ENCODE data around the gene SNCB.
A peak's percentile ranks its signal among the peaks of the same experiment; 100 is the strongest.
"Not testable (repeated sequence)": the region's sequence is repeated elsewhere in the genome, so short reads cannot be mapped to it uniquely, and the experiment has no call there.

The SNCB gene

DNA sequence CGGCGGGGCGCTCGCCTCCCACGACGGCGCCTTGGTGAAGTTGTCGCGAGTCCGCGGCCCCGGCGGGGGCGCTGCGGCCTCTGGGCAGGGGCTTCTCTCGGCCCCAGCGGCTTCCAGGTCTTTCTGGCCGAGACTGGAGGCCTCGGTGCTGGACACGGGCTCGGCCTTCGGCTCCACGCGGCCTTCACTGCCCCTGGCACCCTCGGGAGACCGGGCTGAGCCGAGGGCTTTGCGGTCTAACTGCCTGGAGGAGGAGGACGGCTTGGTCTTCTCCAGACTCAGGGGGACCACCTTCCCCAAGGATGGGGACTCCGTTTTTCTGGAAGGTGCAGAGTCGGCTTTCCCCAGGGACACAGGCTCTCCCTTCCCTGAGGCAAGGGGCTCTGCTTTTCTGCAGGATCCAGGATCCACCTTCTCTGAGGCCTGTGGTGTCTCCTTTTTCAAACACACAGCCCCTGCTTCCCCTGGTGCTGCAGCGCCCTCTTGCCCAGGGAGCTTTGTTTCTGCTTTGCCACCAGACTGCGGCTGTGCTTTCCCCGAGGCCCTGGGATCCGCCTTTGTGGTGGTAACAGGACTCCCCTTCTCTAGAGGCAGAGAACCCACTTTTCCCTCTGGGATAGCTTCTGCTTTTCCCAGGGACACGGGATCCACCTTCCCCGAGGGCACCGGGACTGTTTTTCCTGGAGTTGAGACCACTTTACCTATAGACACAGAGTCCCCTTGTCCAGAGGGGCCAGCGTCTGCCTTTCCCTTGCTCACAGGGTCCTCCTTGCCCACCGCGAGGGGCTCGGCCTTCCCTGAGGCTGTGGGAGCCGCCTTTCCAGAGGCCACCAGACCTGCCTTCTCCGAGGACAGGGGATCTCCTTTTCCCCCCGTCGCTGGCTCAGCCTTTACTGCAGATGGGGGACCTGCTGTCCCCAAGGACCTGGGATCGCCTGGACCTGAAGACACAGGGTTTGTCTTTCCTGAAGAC lies 32.6 kb downstream of the SNCB start:
- DNase-seq, result peak; percentile 16
- ATAC-seq, result no peak

DNA sequence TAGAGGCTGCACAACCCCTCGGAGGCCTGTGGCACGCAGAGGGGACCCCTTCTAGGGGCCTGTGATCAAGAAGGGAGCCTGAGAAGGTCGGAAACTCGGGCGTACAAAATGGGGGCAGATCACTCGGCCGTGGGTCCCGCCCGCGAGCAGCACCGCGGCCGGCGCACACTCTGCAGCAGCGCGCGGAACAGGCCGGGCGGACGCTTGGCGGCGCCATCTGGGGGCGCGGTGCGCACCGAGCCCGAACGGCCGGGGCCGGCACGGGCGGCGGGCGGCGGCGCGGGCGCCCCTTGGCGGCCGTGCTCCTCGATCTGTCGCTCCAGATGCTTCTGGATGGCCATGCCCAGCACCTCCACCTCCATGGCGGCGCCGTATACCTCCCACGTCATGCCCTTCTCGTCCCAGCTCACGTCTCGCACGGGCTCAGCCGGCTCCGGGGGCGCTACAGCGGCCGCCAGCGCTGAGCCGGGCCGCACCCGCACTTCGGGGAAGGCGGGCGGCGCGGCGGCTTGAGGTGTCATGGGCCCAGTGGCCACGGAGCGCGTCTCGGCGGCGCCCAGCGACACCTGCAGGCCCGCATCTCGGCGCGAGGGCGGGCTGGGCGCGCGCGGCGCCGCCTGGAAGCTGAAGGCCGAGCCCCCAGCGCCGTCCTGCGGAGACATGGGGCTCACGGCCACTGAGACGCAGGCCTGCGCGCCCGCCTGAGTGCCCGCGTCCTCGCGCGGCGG lies 33.5 kb downstream of the SNCB start:
- peak; percentile 77 for DNase-seq
- peak; percentile 85 for ATAC-seq

DNA sequence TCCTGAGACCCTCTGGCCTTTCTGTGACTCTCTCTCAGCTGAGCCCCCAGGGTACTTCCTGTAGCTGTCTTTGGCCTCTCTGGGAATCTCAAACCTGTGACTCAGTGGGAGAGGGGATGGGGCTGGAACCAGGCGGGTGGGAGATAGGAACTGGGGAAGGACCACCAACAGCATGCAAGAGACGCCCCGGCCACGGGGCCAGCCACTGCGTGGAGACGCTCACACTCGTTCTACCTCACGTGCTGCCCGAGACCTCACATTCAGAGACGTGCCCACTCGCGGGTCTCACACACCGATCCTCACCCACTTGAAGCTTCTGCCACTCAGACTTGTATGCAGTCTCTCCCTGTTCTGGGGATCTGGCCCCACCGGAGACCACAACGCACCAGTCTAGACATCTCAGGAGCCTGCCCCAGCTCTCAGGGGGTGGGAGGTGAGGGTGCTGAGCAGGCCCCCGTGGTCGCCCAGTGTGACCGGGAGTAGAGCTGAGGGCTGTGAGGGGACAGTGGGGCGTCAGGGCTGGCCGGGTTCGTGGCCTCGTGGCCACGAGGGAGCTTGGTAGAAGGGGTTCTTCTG lies 34.2 kb downstream of the SNCB start:
- ATAC-seq (no peak), DNase-seq (no peak)

DNA sequence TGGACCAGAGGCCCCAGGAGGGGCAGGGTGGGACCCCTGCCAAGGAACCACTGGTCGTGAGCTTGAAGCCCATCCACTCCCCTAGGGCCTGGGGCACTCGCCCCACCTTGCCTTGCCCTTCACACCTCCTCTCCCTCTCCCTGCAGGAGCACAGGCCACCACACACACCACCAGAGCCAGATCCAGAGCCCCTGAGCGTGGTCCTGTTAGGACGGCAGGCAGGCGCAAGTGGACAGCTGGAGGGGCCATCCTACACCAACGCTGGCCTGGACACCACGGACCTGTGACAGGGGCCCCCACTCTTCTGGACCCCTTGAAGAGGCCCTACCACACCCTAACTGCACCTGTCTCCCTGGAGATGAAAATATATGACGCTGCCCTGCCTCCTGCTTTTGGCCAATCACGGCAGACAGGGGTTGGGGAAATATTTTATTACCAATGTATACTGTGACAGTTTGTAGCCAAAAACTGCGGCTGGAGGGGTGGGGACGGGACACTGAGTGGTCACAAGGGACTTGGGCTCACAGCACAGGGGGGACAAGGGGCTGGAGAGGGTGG lies 34.9 kb downstream of the SNCB start:
- DNase-seq, result no peak
- no peak for ATAC-seq

DNA sequence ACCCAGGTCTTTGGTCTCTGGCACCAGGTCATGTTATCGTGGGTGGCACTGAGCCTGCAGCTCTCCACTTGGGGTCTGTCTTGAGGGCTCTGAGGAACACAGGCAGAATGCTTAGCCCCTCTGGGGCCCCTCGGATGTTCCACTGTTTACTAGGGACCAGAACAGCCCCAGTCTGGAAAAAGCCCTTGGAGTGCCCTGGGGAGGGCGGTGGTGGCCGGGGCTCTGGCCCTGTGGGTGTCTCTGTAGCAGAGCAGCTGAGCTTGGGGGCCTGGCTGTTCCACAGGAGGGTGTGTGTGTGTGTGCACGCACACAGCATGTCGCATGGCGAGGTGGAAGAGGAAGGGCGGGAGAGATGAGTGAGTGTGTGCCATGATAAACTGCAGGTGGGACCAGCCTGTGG lies 35.8 kb downstream of the SNCB start:
- ATAC-seq, result no peak
- DNase-seq, result no peak

DNA sequence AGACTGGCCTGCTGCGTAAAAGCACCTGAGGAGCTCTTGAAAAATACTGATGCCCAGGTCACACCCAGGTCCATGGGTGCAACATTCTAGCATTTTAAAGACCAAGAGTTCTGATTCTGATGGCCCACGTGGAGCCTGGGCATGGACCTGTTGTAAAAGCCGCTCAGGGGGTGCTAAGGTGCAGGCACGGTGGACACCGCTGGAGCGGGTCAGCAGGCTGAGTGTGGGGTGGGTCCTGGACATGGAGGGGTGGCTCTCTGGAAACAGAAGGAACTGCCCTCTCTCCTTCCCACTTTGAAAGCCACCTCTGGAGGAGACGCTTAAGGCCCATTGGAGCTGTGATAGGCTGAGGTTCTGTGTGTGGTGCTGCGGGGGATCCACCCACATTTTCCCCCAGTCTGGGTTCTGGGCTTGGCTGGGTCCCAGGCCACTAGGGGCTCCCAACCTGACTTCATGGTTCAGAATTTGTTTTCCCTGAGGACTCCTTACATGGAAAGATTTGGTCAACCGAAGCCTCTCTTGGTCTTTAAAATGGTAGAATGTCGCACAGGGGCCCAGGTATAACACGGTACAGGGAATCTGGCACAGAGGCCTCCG lies 37.0 kb downstream of the SNCB start:
- ATAC-seq, result no peak
- DNase-seq, result no peak

DNA sequence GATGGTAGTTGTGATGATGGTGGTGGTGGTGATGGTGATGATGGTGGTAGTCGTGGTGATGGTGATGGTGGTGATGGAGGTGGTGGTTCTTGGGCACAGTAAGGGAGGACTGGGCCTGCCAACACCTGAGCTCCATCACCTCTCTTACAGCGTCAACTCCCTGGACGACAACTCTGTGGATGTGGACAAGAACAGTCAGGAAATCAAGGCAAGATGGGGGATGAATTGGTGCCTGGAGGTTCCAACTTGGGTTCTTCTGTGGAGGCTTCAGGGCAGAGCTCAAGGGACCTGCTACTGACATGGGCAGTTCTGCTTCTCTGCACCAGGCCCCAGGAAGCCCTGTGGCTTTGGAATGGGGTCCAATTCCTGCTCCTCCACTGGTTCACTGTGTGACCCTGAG lies 37.8 kb downstream of the SNCB start:
- no peak for DNase-seq
- no peak for ATAC-seq

DNA sequence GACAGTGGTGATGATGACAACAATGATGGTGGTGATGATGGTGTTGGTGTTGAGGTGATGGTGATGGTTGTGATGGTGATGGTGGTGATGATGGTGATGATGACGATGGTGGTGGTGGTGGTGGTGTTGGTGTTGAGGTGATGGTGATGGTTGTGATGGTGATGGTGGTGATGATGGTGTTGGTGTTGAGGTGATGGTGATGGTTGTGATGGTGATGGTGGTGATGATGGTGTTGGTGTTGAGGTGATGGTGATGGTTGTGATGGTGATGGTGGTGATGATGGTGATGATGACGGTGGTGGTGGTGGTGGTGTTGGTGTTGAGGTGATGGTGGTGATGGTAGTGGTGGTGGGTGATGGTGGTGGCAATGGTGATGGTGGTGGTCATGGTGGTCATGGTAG lies 38.7 kb downstream of the SNCB start:
- DNase-seq, ATAC-seq: not testable (repeated sequence)

DNA sequence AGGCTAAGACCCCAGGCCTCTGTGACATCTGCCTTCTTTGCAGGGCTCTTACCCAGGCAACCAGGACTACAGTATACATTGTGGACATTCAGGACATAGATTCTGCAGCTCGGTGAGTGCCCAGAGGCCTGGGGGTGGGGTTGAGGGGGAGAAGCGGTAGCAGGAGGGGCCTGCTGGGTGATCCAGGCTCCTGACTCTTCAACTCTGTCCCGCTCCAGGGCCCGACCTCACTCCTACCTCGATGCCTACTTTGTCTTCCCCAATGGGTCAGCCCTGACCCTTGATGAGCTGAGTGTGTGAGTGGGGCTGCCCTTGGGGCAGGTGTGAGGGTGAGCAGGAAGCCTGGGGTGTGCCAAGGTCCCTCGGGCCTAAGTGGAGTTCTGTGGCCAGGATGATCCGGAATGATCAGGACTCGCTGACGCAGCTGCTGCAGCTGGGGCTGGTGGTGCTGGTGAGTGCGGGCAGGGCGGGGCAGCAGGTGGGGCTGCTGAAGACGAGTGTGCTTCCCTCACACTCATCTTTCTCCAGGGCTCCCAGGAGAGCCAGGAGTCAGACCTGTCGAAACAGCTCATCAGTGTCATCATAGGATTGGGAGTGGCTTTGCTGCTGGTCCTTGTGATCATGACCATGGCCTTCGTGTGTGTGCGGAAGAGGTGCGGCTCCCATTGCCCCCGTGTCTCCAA lies 40.2 kb downstream of the SNCB start:
- DNase-seq (no peak), ATAC-seq (no peak)

DNA sequence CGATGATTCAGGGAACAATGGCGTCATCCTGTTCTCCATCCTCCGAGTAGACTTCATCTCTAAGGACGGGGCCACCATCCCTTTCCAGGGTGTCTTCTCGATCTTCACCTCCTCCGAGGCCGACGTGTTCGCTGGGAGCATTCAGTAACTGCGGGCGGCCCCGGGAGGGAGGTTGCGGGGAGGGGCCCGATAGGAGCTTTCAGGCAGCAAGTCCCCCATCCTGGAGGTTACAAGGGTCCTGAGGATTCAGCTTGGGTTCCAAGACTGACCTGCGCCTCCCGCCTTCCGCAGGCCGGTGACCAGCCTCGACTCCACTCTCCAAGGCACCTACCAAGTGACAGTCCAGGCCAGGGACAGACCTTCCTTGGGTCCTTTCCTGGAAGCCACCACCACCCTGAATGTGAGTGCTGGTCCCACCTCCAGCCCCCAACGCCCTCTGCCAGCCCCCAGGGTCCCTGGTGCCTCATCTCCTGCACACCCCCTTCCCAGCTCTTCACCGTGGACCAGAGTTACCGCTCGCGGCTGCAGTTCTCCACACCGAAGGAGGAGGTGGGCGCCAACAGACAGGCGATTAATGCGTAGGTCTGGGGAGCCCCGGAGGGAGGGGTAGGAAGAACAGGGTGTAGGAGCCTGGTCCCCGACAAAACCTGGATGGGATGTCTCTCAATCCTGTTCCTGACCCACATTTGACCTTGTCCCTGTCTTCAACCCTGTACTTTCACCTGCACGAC lies 41.1 kb downstream of the SNCB start:
- DNase-seq, result no peak
- no peak for ATAC-seq

DNA sequence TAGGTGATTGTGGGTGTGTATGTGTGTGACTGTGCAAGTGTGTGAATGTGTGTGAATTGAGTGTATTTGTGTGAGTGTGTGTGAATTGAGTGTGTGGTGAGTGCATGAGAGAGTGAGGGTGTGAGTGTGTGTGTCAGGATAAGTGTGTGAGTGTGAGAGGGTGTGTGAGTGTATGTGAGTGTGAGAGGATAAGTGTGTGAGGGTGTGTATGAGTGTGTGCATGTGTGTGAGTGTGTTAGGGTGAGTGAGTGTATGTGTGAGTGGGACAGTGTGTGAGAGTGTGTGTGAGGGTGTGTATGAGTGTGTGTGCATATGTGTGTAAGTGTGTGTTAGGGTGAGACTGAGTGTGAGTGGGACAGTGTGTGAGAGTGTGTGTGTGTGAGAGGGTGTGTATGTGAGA lies 42.0 kb downstream of the SNCB start:
- ATAC-seq, result no peak
- DNase-seq, result no peak

DNA sequence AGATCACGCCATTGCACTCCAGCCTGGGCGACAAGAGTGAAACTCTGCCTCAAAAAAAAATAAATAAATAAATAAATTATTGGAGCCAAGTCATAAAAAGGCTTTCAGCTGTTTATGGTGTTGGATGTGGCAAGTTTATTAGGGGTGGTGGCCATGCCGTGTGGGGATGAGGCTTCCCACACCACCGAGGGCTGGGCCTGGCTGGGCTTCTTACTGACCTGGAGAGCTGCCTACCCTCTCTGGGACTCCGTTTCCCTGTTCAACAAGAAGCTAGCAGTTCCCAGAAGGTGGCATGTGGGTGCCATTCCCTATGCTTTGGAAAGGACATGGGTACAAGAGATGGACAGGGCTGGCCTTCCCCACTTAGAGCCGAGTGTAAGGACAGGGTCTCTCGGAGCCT lies 42.9 kb downstream of the SNCB start:
- no peak for DNase-seq
- no peak for ATAC-seq

DNA sequence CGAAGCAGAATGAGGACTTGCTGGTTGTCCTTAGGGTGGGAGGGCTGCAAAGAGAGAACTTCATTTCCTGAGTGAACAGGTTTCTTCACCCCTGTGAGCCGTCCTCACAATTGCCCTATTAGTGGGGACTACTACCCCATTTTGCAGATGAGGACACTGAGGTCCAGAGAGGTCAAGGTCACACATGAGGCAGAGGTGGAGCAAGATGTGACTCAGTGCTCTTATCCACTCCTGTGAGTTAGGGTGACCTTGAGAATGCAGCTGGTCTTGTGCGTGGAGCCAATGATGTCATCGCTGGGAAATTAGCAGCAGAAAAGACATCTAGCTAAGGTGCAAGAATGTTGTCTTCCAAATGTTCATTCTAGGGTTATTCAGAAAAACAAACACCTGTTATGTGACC lies 47.3 kb downstream of the SNCB start:
- ATAC-seq, result no peak
- no peak for DNase-seq

DNA sequence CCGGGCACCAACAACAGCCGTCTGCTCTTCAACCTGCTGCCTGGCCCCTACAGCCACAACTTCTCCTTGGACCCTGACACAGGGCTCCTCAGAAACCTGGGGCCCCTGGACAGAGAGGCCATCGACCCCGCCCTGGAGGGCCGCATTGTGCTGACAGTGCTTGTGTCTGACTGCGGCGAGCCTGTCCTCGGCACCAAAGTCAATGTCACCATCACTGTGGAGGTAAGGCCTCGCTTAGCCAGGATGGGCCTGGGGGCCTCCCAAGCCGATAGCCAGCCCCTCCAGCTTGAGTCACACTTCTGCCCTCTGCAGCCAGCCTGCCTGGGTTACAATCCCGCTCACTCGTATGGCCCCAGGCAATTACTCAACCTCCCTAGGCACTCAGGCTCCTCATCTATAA lies 49.0 kb downstream of the SNCB start:
- ATAC-seq (no peak), DNase-seq (no peak)

DNA sequence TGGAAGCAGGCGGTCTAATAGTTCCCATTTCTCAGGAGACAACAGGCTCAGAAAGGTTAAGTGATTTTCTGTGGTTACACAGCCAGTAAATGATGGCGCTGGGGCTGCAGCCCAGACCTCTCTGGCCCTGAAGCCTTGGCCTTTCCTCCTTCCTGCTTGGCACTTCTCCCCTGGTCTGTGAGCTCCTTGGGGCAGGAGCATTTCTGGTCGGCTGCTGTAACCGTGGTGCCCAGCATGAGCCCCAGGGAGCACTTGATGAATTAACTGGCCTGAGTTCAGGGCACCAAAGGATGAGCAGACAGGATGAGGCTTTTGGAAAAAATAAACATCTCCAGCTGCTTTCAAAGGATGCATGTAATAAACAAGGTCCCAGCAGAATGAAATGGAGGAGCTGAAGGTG lies 51.0 kb downstream of the SNCB start:
- ATAC-seq, result no peak
- DNase-seq, result no peak

DNA sequence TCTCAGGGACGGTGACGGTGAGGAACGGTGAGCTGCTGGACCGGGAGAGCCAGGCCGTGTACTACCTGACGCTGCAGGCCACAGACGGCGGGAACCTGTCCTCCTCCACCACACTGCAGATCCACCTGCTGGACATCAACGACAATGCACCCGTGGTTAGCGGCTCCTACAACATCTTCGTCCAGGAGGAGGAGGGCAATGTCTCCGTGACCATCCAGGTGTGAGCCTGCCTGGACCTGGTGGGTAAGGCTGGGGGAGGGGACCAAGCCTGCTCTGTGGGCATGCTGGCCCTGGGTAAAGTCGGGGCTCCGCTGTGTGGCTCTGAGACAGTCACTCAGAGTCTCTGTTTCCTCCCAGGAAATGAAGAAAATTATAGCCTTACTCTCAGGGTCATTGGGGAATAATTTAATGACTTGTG lies 51.9 kb downstream of the SNCB start:
- ATAC-seq (no peak), DNase-seq (peak; percentile 38)

DNA sequence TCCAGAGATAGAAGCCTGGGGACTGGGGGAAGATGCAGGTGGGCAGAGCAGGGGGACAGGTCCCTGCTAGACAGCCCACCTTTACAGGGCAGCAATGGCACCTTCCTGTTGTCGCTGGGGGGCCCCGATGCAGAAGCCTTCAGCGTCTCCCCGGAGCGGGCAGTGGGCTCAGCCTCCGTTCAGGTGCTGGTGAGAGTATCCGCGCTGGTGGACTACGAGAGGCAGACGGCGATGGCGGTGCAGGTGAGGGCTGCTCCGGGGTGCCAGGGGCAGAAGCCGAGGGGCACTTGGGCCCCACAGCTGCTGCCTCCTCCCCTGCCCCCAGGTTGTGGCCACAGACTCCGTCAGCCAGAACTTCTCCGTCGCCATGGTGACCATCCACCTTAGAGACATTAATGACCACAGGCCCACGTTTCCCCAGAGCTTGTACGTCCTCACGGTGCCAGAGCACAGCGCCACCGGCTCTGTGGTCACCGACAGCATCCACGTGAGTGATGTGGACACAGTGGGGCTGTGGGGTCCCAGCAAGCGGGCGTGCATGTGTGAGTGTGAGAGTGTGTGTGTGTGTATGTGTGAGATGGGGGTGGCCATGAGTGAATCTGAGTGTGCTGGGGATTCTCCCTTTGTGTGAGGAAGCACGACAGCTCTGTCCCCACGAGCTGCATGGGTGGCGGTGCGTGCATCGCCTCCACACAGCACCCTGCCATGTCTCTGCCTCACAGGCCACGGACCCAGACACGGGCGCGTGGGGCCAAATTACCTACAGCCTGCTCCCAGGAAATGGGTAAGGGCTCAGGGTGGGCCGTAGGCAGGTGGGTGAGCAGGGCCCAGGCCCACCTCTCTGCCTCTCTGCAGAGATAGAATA lies 52.8 kb downstream of the SNCB start:
- DNase-seq (no peak), ATAC-seq (no peak)

DNA sequence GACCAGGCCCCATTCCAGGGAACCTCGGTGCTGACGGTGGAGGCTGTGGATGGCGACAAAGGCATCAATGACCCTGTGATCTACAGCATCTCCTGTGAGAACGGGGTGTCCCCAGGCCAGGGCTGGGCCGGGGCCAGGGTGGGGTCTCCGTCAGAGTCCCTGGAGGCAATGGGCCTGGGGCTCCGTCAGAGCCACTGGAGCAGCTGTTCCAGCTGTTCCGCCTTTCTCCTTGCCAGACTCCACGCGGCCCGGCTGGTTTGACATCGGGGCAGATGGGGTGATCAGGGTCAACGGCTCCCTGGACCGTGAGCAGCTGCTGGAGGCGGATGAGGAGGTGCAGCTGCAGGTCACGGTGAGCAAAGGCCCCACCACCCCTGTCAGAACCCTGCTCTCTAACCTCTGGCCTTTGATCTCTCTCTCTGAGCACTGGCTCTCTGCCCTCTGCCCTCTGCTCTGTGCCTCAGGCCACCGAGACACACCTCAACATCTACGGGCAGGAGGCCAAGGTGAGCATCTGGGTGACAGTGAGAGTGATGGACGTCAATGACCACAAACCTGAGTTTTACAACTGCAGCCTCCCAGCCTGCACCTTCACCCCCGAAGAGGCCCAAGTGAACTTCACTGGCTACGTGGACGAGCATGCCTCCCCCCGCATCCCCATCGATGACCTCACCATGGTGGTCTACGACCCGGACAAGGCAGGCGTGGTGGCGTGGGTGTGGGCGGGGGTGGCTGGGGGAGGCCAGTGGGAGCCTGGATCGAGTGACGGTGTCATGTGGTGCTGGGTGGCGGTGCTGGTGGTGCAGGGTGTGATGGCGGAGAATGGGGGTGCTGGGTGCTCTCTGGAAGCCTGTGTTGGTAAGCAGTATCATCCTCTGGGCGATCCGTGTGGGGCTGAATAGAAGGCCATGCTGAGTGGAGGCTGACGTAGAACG lies 54.6 kb downstream of the SNCB start:
- DNase-seq (no peak), ATAC-seq (no peak)

DNA sequence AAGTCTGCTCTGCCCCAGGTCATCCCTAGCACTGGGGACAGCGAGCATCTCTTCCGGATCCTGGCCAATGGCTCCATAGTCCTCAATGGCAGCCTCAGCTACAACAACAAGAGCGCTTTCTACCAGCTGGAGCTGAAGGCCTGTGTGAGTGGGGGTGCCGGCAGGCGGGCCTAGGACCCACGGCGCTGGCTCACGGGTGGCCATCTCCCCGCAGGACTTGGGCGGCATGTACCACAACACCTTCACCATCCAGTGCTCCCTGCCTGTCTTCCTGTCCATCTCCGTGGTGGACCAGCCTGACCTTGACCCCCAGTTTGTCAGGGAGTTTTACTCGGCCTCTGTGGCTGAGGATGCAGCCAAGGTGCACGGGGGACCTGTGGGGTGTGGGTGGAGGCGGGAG lies 55.3 kb downstream of the SNCB start:
- ATAC-seq, result no peak
- no peak for DNase-seq

Measured in stimulated activated naive CD8-positive, alpha-beta T cell treated with anti-CD3 and anti-CD28 coated beads, Interleukin-15, Interleukin-2, amounts not matched to agents 100 U/mL and 50 U/mL, for 24 hours (primary cell).